Activated CD4-positive, alpha-beta T cell treated with anti-CD3 and anti-CD28 coated beads for 1 hour (primary cell): ENCODE measurements around the gene HACE1.
"Not testable (repeated sequence)": the region's sequence is repeated elsewhere in the genome, so short reads cannot be mapped to it uniquely, and the experiment has no call there.

Experiments
- DNase-seq: peaks from one replicate; pipeline ENCODE4 v3.0.0-alpha.2; 2020

HACE1 gene

GRCh38 chr6:104829183-104829958 lies 30.3 kb downstream of the HACE1 start:
- DNase-seq = no peak

GRCh38 chr6:104828478-104828877 lies 31.2 kb downstream of the HACE1 start:
- DNase-seq = no peak

GRCh38 chr6:104820820-104821219 lies 38.9 kb downstream of the HACE1 start:
- not testable (repeated sequence) for DNase-seq

GRCh38 chr6:104816125-104816524 lies 43.6 kb downstream of the HACE1 start:
- no peak for DNase-seq

GRCh38 chr6:104814743-104815142 lies 45.0 kb downstream of the HACE1 start:
- no peak for DNase-seq

GRCh38 chr6:104813552-104813951 lies 46.2 kb downstream of the HACE1 start:
- DNase-seq = no peak

- DNase-seq = no peak
Measured at GRCh38 chr6:104809116-104809515, 50.6 kb downstream of the HACE1 start.

- not testable (repeated sequence) for DNase-seq
Measured at GRCh38 chr6:104805335-104805734, 54.4 kb downstream of the HACE1 start.

GRCh38 chr6:104799134-104799657 lies 60.5 kb downstream of the HACE1 start:
- DNase-seq = no peak

- DNase-seq = no peak
Measured at GRCh38 chr6:104796031-104796785, 63.5 kb downstream of the HACE1 start.

GRCh38 chr6:104795363-104795762 lies 64.4 kb downstream of the HACE1 start:
- DNase-seq = no peak

- no peak for DNase-seq
Measured at GRCh38 chr6:104789770-104790190, 69.9 kb downstream of the HACE1 start.

- DNase-seq = no peak
Measured at GRCh38 chr6:104788400-104788799, 71.3 kb downstream of the HACE1 start.

GRCh38 chr6:104787305-104787704 lies 72.4 kb downstream of the HACE1 start:
- DNase-seq = no peak

GRCh38 chr6:104784884-104785283 lies 74.8 kb downstream of the HACE1 start:
- DNase-seq = no peak

- DNase-seq = no peak
Measured at GRCh38 chr6:104771258-104771832, 88.4 kb downstream of the HACE1 start.

- DNase-seq = no peak
Measured at GRCh38 chr6:104768906-104769305, 90.8 kb downstream of the HACE1 start.

- DNase-seq = no peak
Measured at GRCh38 chr6:104766595-104766994, 93.1 kb downstream of the HACE1 start.

GRCh38 chr6:104754788-104755409 lies 104.8 kb downstream of the HACE1 start:
- no peak for DNase-seq

- DNase-seq = no peak
Measured at GRCh38 chr6:104753251-104753650, 106.5 kb downstream of the HACE1 start.

GRCh38 chr6:104750449-104750848 lies 109.3 kb downstream of the HACE1 start:
- no peak for DNase-seq

GRCh38 chr6:104739124-104739523 lies 120.6 kb downstream of the HACE1 start:
- DNase-seq = not testable (repeated sequence)

- not testable (repeated sequence) for DNase-seq
Measured at GRCh38 chr6:104737567-104737966, 122.2 kb downstream of the HACE1 start.
